HepG2 (cell line): ENCODE data around the gene PRKCZ. TPM values are rescaled to one million over a fixed set of nuclear protein-coding genes. Genes with fewer than 3 reads are reported as not detected.

Experiments used
- BORCS8-MEF2B ChIP-seq: sonication (generic); formaldehyde crosslinking; IDR thresholded peaks from 2 replicates; pipeline ENCODE4 v1.8.0; 2022; ENCODE audit warnings: mild to moderate bottlenecking, missing genetic modification reagents
- HHEX ChIP-seq: IDR thresholded peaks from 2 replicates; pipeline ENCODE4 v1.6.1; 2016; ENCODE audit warnings: control low read depth
- MIER2 ChIP-seq: IDR thresholded peaks from 2 replicates; pipeline ENCODE4 v1.6.1; 2016; ENCODE audit warnings: missing biosample characterization, missing genetic modification reagents
- MIXL1 ChIP-seq: IDR thresholded peaks from 2 replicates; pipeline ENCODE4 v1.6.1; 2016
- SRSF4 ChIP-seq: fragments of 200-400 bp; formaldehyde crosslinking; IDR thresholded peaks from one replicate; pipeline ENCODE4 v1.6.1; 2018; ENCODE audit warnings: mild to moderate bottlenecking, low read depth, low read length, moderate library complexity; ENCODE audit not compliant: poor library complexity, severe bottlenecking
- TAF1 ChIP-seq: sonication (generic); formaldehyde crosslinking; IDR thresholded peaks from 2 replicates; pipeline ENCODE4 v1.4.0; 2020; ENCODE audit warnings: missing genetic modification reagents
- TARDBP ChIP-seq: sonication (generic); formaldehyde crosslinking; IDR thresholded peaks from 2 replicates; pipeline ENCODE4 v1.8.0; 2022; ENCODE audit warnings: mild to moderate bottlenecking, missing genetic modification reagents
- TBL1XR1 ChIP-seq: fragments of 150-350 bp; IDR thresholded peaks from 2 replicates; pipeline ENCODE4 v1.6.1; 2014; ENCODE audit warnings: borderline replicate concordance, low read length; ENCODE audit not compliant: partially characterized antibody
- TSC22D2 ChIP-seq: sonication (generic); formaldehyde crosslinking; IDR thresholded peaks from 2 replicates; pipeline ENCODE4 v1.5.1; 2020; ENCODE audit warnings: missing genetic modification reagents, mild to moderate bottlenecking, borderline replicate concordance
- ZBTB34 ChIP-seq: sonication (generic); formaldehyde crosslinking; IDR thresholded peaks from 2 replicates; pipeline ENCODE4 v1.8.0; 2022; ENCODE audit warnings: mild to moderate bottlenecking, missing genetic modification reagents
- ZFAT ChIP-seq: sonication (generic); formaldehyde crosslinking; conservative IDR thresholded peaks from 2 replicates; pipeline ENCODE4 v1.8.1; 2023; ENCODE audit warnings: missing genetic modification reagents, inconsistent platforms
- ZFY ChIP-seq: sonication (generic); formaldehyde crosslinking; IDR thresholded peaks from 2 replicates; pipeline ENCODE4 v1.4.0; 2020; ENCODE audit warnings: missing genetic modification reagents
- ZHX1 ChIP-seq: sonication (generic); formaldehyde crosslinking; IDR thresholded peaks from 2 replicates; pipeline ENCODE4 v1.8.1; 2022; ENCODE audit warnings: low read depth, mild to moderate bottlenecking, missing genetic modification reagents
- ZNF337 ChIP-seq: sonication (generic); formaldehyde crosslinking; IDR thresholded peaks from 2 replicates; pipeline ENCODE4 v1.5.1; 2020; ENCODE audit warnings: missing genetic modification reagents, low read depth, mild to moderate bottlenecking, borderline replicate concordance
- ZNF451 ChIP-seq: sonication (generic); formaldehyde crosslinking; IDR thresholded peaks from 2 replicates; pipeline ENCODE4 v1.5.0; 2020; ENCODE audit warnings: mild to moderate bottlenecking, missing genetic modification reagents
- ZNF496 ChIP-seq: sonication (generic); formaldehyde crosslinking; IDR thresholded peaks from 2 replicates; pipeline ENCODE4 v1.8.1; 2023; ENCODE audit warnings: mild to moderate bottlenecking, moderate library complexity, missing genetic modification reagents; ENCODE audit not compliant: insufficient replicate concordance
- ZNF552 ChIP-seq: sonication (generic); formaldehyde crosslinking; IDR thresholded peaks from 2 replicates; pipeline ENCODE4 v1.9.0; 2022; ENCODE audit warnings: missing genetic modification reagents, mild to moderate bottlenecking, borderline replicate concordance
- ZNF563 ChIP-seq: sonication (generic); formaldehyde crosslinking; IDR thresholded peaks from 2 replicates; pipeline ENCODE4 v1.8.0; 2022; ENCODE audit warnings: mild to moderate bottlenecking, moderate library complexity, missing genetic modification reagents
- ZNF678 ChIP-seq: sonication (generic); formaldehyde crosslinking; IDR thresholded peaks from 2 replicates; pipeline ENCODE4 v1.4.0; 2020; ENCODE audit warnings: mild to moderate bottlenecking, missing genetic modification reagents
- ZSCAN22 ChIP-seq: sonication (generic); formaldehyde crosslinking; IDR thresholded peaks from 2 replicates; pipeline ENCODE4 v1.4.0; 2020; ENCODE audit warnings: mild to moderate bottlenecking, missing genetic modification reagents
- ZSCAN9 ChIP-seq: IDR thresholded peaks from 2 replicates; pipeline ENCODE4 v1.6.1; 2016; ENCODE audit warnings: borderline replicate concordance
- polyA plus RNA-seq, 8 experiments: library from polyadenylated mRNA; depleted of rRNA in 3 of 8; stranded (reverse) in 7 of 8; unstranded in 1 of 8; fragments of >200 nt; fragmentation: Illumina TruSeq in 4 of 8; extraction: Trizol in 4 of 8; gene quantifications; 2 replicates each; pipeline versions ENCODE4 v1.2.1 to v1.2.3, GENCODE V29; 2011 to 2016; ENCODE audit warnings: low read depth in 4 of 8, missing spikeins in 1 of 8, mixed read lengths in 1 of 8; ENCODE audit not compliant: insufficient read depth in 1 of 8
- total RNA-seq, 5 experiments: library from RNA; depleted of rRNA; stranded (reverse); fragments of >200 nt; fragmentation: Illumina TruSeq; extraction: Trizol; gene quantifications; 2 replicates each; pipeline ENCODE4 v1.2.3, GENCODE V29; 2016; ENCODE audit warnings: low read depth in 1 of 5
- TF ChIP-seq, protein P1 (sequence below): sonication (generic); formaldehyde crosslinking; IDR thresholded peaks from 2 replicates; pipeline ENCODE4 v1.5.0; 2020; ENCODE audit warnings: missing genetic modification reagents
- TF ChIP-seq, protein P2 (sequence below): sonication (generic); formaldehyde crosslinking; IDR thresholded peaks from 2 replicates; pipeline ENCODE4 v1.4.0; 2020; ENCODE audit warnings: mild to moderate bottlenecking, missing genetic modification reagents

The PRKCZ gene
- total and polyA plus RNA-seq, 2 of the 13 experiments (the other 11 are each of a cell fraction or from before 2014, with no cell fraction given): 34.7 to 85.2 TPM

GRCh38 chr1:2193514-2194281 is 143.5 kb downstream of the PRKCZ start (continued):
- TF ChIP-seq ZFY (peak; percentile 51; the same call in 1 of the 2 replicates), ZSCAN22 (CRISPR knock-in tag) (no peak), BORCS8-MEF2B (no peak), TBL1XR1 (no peak), TARDBP (CRISPR knock-in tag) (no peak), ZNF552 (no peak), TAF1 (no peak), ZHX1 (CRISPR knock-in tag) (no peak), HHEX (no peak), MIXL1 (CRISPR knock-in tag) (no peak), ZFAT (CRISPR knock-in tag) (no peak), MIER2 (CRISPR knock-in tag) (no peak), ZNF337 (CRISPR knock-in tag) (0 out of 2 replicates have a peak, but pooled peaks have one; percentile 58), ZNF678 (CRISPR knock-in tag) (no peak), TSC22D2 (CRISPR knock-in tag) (no peak), ZBTB34 (CRISPR knock-in tag) (no peak), ZNF451 (CRISPR knock-in tag) (no peak), ZSCAN9 (CRISPR knock-in tag) (no peak), ZNF496 (CRISPR knock-in tag) (no peak), SRSF4 (no peak), ZNF563 (CRISPR knock-in tag) (no peak)
- TF ChIP-seq, protein P1, sequence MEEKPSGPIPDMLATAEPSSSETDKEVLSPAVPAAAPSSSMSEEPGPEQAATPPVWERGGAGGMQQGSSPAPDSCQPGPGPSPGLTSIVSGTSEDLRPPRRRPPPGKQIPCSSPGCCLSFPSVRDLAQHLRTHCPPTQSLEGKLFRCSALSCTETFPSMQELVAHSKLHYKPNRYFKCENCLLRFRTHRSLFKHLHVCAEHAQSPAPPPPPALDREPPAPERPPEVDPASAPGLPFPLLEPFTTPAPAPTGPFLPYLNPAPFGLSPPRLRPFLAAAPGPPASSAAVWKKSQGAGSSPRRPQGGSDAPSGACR (CRISPR knock-in tag): no peak
- TF ChIP-seq, protein P2, sequence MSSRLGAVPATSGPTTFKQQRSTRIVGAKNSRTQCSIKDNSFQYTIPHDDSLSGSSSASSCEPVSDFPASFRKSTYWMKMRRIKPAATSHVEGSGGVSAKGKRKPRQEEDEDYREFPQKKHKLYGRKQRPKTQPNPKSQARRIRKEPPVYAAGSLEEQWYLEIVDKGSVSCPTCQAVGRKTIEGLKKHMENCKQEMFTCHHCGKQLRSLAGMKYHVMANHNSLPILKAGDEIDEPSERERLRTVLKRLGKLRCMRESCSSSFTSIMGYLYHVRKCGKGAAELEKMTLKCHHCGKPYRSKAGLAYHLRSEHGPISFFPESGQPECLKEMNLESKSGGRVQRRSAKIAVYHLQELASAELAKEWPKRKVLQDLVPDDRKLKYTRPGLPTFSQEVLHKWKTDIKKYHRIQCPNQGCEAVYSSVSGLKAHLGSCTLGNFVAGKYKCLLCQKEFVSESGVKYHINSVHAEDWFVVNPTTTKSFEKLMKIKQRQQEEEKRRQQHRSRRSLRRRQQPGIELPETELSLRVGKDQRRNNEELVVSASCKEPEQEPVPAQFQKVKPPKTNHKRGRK (CRISPR knock-in tag): no peak
